ENCODE results near the gene TMA7B.

The TMA7B gene

GRCh38 chr22:39959640-39960447 lies at the start of gene TMA7B:
TMA7B (plus strand) TSS chr22:39960397; CDS start chr22:39964375, 3,978 bp downstream.
- peak; percentile 75 to 86 for DNase-seq

- DNase-seq = no peak
Measured at GRCh38 chr22:39910876-39911613, 49.2 kb upstream of the TMA7B start.

- no peak for DNase-seq
Measured at GRCh38 chr22:39913321-39913720, 46.9 kb upstream of the TMA7B start.

GRCh38 chr22:39913886-39914285 lies 46.3 kb upstream of the TMA7B start:
- DNase-seq = no peak

- no peak for DNase-seq
Measured at GRCh38 chr22:39914584-39914983, 45.6 kb upstream of the TMA7B start.

- DNase-seq = no peak
Measured at GRCh38 chr22:39915295-39915726, 44.9 kb upstream of the TMA7B start.

- DNase-seq = no peak
Measured at GRCh38 chr22:39916496-39916895, 43.7 kb upstream of the TMA7B start.

GRCh38 chr22:39917197-39917643 lies 43.0 kb upstream of the TMA7B start:
- no peak for DNase-seq

- no peak for DNase-seq
Measured at GRCh38 chr22:39917776-39918495, 42.3 kb upstream of the TMA7B start.

GRCh38 chr22:39920134-39920743 lies 40.0 kb upstream of the TMA7B start:
- no peak for DNase-seq

- no peak for DNase-seq
Measured at GRCh38 chr22:39923696-39924095, 36.5 kb upstream of the TMA7B start.

- no peak for DNase-seq
Measured at GRCh38 chr22:39924286-39924685, 35.9 kb upstream of the TMA7B start.

GRCh38 chr22:39925273-39925672 lies 34.9 kb upstream of the TMA7B start:
- no peak for DNase-seq

GRCh38 chr22:39925909-39926679 lies 34.1 kb upstream of the TMA7B start:
- no peak for DNase-seq

GRCh38 chr22:39926753-39927152 lies 33.4 kb upstream of the TMA7B start:
- no peak for DNase-seq

- no peak for DNase-seq
Measured at GRCh38 chr22:39927544-39927943, 32.7 kb upstream of the TMA7B start.

- no peak for DNase-seq
Measured at GRCh38 chr22:39928536-39929520, 31.4 kb upstream of the TMA7B start.

GRCh38 chr22:39931251-39931650 lies 28.9 kb upstream of the TMA7B start:
- no peak for DNase-seq

GRCh38 chr22:39932166-39932565 lies 28.0 kb upstream of the TMA7B start:
- DNase-seq = no peak

GRCh38 chr22:39932918-39933649 lies 27.1 kb upstream of the TMA7B start:
- DNase-seq = no peak
